Activated CD4-positive, alpha-beta T cell treated with anti-CD3 and anti-CD28 coated beads, Interleukin-10, Interleukin-2, amounts not matched to agents 100 ng/mL and 50 ng/mL, durations not matched to agents 16 hours and 8 hours (primary cell): ENCODE data around the gene CA12.

Source experiments
- DNase-seq: peaks from one replicate; pipeline ENCODE4 v3.0.0-alpha.2; 2020

Gene CA12

DNA sequence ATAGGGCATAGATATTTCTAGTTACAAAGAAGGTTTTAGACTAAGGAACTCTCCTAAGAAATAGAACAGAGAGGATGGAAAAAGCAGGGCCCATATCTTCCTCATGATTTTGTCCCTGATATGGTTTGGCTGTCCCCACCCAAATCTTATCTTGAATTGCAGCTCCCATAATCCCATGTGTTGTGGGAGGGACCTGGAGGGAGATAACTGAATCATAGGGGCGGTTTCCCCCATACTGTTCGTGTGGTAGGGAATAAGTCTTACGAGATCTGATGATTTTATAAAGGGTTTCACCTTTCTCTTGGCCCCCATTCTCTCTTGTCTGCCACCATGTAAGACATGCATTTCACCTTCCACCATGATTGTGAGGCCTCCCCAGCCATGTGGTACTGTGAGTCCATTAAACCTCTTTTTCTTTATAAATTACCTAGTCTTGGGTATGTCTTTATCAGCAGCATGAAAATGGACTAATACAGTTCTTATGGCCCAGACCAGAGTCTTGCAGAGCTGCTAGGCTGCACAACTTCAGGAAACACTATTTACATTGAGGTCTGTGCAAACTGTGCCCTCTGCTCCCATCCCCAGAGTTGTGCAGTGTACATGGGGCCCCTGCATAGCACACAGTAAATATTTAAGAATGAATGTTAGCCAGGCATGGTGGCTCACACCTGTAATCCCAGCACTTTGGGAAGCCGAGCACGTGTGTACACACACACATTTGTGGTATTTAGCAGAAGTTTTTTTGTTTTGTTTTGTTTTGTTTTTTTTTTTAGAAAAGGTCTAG is 20.3 kb upstream of the CA12 start:
- DNase-seq: no peak

DNA sequence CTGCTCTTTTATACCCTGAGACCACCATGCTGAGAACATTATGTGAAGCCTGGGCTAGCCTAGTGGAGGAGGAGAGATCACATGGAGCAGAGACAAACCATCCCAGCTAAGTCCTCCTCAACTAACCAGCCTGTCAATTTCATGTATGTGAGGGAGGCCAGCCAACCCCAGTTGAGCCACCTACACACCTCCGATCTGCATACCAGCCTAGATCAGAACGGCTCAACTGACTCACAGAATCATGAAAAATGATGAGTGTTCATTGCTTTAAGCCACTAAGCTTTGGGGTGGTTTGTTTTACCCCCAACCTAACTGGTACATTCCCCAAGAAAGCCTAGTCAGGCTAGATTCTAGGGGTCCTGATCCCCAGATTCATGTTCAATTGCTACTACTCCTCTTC is 19.4 kb upstream of the CA12 start:
- no peak for DNase-seq

DNA sequence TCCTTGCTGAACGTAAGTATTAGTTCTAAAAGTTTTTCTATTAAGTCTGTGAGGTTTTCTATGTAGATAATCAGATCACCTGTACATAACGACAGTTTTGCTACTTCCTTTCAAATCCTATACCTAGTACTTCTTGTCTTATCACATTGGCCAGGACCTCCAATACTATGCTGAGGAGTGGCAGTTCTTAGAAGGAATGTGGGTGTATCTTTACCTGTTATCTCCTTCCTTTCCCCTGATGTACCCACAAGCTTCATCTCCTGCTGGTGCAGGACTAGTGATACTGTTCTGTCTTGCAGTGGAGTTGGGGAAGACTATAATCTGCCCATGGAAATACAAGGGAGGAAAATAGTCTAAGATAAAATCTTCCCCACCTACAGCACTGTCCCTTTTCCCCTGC is 16.8 kb upstream of the CA12 start:
- DNase-seq: no peak

DNA sequence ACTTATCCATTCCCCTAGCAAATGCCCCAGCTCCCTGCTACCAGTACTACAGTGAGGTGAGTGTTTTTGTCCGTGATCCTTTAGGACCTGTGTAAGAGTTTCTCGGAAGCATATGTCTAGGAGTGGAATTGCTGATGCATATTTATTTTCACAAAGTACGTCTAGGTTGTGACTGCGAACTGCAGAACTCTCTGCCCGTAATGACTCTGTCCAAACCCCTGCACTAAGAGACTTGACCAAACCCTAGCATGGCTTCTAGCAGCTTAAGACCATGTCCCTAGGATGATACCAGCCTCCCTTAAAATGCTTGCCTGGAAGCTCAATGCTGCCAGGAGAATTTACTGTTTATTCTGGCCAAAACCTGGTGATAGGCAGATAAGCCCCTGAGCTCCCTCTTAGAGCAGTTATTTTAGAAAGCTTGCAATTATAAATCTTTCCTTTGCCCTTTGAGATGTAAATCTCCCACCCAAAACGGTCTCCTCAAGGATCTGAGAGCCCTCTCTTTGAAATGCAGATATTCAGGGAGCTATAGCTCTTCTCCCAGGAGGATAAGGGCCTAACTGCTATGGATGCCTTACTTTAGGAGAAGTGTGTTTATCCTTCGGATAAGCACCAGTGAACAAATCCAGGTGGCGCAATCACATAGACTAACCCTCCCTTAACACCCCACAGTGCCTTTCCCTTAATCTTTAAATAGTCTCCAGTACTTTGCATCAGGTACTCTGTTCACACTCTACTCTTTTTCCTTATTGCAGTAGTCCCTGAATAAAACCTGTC is 14.7 kb upstream of the CA12 start:
- no peak for DNase-seq

DNA sequence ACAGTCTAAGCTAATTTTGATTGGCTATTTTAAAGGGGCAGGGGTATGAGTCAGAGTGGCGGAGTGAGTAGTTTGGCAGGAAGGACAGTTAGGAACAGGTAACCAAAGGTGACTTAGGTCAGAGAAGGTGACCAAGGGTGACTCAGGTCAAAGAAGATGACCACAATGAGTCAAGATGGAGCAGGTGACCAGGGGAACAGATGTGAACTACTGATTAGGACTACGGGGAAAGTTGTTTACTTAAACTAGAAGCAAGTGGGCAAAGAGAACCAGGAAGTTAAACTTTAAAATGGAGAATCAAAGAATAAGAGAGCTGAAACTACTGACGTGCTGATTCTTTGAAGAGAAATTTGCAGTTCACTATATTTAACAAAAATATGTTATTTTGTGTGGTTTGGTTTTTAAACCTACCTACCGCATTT is 14.1 kb upstream of the CA12 start:
- no peak for DNase-seq

DNA sequence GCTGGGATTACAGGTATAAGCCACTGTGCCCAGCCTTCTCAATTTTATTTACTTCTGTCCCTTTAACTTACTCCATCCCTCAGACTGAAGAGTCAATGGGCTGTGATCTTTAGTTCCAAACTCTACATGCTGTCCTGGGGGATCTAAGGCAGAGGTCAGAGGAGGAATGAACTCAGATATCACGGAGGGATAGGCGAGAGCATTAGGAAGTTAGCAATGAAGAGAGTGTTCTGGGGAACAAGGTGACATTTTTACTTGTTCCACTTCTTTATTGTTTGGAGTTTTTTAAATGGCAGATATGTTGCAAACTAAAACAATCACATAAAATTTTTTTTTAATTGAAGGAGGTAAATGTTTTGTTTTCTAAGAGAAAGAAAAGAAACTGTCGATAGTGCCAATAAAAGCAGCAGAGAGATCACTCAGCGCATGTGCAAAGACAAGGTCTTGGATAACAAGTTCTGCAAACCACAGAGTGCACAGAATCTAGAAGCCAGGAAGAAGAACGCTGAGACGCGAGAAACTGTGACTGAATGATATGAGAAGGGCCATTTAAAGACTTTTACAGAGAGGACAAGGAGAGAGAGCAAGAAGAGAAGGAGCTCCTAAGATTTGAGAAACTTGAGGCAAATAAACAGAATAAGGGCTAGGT is 10.8 kb upstream of the CA12 start:
- DNase-seq: no peak

DNA sequence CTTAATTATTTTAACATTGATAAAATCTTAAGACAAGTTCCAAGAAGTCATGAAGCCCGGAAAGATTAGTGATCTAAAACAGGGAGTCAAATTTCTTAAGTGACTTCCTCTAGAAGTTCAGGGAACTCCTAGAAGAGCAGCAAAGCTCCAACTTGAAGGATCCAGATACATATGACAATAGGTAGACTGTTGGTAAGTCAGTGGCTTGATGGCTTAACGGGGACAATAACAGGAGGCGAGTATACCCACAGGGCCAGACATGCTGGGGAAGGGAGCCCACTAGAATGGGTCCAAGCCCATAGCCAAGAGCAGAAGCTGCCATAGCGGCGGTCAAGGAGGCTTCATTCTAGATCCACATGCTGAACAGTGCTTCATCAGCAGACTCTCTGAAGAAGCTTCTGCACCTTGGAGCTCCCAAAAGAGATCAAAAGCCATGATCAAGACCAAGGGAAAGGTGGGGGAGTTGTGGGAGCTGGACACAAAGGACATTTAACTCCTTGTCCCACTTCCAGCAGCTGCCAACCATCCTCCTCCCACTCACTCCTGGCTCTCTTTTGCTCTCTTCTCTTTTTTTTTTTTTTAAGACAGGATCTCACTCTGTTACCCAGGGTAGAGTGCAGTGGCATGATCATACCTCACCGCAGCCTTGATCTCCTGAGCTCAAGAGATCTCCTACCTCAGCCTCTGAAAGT is 10.2 kb upstream of the CA12 start:
- no peak for DNase-seq

DNA sequence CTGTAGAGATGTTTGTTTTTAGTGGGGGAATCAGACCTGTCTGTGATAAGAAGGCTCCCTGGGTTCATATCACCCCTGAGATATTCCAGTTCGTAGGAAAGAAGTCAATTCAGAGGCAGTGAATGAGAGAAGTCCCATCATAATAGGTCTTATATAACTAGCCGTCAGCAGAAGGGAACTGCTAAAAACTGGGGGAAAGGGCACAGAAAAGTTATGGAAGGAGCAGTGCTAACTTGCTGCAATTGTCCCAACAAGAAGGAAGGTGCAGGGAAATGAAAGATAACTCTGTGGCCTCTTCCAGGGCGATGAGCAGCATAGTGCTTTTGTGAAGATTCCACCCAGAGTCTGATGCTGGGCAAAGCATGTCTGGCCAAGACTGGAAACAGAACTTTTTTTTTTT is 9.0 kb upstream of the CA12 start:
- no peak for DNase-seq

DNA sequence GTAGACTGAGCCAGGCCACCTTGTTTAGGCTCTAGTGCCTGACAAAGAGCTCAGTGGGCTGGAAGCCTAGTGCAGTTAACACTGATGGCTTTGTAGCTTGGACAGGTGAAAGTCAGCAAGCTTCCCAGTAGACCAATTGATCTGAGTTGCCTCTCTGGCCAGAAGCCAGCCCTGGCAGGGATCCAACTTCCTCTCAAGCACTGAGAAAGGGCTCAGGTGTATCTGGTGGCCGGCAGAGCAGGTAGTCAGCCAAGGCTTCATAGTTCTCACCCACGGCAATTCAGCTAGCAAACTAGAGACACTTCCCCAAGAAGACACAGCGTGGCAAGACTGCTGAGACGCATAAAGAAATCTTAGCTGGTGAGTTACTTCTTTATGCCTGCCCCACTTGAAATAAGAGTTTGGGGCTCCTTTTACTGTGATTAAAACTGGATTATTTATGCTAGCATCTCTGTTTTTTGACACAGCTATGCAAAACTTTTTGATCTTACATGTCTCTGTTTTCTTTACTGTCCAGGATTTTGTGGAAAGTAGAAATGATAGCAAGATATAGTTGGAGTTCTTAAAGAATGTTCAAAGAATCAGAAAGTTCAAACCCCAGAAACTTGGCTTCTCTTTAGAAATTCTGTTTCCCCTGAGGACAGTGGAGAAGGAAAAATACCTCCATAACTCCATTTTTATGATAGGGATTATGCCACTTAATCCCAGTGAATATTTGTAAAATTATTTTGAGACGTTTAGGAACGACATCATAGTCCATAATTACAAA is 8.4 kb upstream of the CA12 start:
- DNase-seq: no peak

DNA sequence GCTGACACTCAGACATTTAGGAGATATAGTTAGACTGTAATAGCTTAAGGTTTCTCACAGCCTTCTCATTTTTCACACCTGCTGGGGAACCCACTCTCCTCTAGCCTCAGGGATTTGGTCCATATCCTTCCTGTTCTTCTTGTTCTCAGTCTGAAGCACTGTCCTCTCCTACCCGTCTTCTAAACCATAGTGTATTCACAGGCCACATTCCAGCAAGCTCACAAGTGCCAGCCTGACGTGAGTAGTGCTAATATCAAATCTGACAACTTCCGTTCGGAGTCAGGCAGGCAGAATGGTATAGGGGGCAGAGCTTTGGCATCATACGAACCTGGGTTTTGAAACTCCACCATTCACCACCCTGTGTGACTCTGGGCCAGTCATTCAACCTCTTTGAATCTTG is 6.9 kb upstream of the CA12 start:
- no peak for DNase-seq

DNA sequence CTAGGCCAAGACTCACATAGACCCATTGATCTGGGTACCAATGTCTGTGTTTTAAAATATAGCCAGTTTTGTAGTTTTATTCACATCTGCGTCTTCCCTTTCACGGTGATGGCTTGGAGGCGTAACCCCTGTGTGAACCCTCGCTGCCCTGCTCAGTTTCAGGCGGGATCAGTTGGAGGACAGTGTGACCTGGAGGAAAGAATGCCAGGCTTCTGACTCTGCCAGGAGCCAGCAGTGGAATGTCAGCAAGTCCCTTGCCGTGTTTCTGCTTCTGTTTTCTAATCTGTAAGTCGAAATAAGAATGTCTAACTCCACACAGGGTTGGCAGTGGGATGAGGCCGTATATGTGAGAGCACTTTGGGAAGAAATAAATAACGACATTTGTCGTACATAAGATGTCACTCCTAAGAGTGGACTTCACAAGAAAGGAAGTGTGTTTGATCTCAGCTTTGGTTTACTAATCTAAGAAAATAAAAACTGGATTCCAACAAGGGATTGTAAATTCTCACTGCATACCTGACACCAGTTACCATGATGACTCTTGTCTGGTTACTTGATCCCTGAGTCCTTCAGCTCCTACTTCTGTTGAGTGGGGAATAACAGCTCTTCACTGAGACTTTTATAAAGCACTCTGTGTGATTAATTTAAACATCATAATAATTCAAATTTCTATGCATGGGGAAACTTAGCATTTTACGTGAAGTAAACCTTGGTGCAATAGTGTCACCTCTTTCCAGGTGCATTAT is 6.3 kb upstream of the CA12 start:
- DNase-seq: no peak

DNA sequence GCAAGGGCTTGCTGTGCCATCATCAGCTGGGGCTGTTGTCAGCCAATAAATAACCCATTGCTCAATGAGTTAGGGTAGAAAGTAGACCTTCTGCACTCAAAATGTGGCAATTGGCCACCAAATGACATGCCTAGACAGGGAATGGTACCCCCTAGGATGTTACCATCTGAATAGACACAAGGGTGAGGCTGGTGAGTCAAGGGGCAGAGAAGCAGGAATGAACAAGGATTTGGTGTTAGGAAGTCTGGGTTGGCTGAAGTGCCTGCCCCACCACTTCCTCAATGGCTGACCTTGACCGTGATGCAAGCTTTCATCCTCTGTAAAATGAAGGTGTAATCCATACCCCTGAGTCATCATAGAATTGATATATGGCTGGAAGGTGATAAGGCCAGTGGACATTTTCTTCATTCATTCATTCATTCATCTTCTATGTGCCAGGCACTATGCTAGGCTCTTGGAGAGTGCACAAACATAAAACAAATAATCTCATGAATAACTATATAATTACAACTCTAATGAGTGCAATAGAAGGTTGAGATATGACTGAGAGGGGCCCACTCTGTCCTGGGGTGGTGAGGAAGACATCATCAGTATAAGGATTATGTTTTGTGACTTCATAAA is 4.4 kb upstream of the CA12 start:
- no peak for DNase-seq

DNA sequence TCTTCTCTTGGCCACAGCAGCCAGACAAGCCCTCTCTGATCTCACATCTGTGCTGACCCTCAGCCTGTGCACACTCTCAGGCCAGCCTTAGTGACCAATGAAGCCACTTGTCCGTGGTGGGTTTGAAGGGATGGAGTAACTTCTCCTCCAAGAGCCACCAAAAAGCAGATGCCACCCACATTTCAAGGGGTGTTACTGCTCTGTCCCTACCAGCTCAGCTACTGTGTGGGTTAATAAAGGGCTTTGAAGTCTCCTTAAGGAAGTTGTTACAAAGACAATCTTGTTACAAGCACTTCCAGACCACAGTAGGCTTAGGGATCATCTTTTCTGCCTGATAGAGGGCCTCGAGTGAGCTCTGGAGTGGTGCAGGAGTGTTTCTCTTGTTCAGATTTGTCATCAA is 3.3 kb upstream of the CA12 start:
- DNase-seq: no peak

DNA sequence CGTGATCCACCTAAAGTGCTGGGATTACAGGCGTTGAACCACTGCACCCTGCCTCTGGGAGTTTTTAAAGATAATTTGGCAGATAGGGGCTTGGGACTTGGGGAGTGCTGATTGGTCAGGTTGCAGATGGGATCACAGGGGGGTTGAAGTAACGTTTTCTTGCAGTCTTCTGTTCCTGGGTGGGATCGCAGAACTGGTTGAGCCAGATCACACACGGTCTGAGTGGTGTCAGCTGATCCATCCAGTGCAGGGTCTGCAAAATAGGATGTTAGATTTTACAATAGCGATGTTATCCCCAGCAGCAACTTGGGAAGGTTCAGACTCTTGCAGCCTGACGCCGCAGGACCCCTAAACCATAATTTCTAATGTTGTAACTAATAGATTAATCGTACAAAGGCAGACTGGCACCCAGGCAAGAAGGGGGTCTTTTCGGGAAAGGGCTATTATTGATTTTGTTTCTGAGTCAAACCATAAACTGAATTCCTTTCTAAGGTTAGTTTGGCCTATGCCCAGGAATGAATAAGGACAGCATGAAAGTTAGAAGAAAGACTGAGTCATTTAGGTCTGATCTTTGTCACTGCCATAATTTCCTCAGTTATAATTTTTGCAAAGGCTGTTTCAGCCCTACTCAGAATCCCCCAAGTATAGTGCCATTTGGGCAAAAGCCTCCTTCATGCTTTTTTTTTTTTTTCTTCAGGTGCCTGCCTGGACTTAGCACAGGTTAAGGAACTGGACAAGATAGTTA is 1.5 kb upstream of the CA12 start:
- no peak for DNase-seq

DNA sequence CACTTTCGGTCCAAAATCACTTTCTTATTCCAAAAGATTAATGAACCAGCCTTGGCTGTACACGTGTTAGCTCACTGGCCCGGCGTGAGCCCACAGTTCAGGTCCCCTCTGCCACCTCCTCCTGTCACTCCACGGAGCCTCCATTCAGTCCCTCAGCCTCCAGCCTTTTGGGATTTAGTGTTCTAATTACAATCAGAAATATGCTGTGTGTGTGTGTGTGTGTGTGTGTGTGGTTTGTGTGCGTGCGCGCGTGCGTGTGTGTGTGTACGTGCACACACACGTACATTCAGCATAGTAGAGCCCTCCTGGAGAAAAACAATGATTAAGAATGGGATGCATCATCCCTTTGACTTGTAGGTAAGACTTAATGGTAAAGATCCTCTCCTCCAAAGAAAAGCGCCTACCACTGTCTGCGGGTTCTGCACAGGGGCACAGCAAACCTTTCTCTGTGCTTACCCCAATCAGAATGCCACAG is 801 bp downstream of the CA12 start:
- DNase-seq: no peak

DNA sequence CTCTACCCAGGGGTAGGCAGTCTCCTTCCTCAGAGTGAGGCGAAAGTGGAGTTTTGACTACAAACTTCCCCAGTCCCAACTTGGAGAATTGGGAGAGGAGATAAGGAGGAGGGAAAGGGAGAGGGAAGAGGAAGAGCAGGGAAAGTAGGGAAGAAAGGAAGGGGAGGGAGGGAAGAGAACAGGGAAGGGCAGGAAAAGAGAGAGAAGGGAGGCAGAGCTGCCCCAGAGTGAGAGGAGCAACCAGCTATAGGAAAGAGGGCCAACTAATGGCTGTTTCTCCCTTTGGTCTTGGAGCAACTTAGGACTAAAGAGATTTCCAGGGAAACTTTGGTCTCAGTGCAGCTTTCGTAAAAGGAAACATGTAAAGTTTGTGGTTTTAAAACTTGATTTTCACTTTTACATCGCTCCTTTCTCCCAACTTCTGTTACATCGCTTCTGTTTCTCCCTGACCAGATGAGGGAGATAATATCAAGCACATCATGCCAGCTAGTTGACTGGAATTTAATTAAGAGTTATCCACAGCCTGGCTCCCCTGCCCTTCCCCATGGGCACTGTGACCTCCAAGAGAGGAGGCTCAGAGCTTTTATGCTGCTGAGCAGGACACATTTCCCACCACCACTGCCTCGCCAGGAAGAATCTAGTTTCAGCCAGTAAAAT is 1.4 kb downstream of the CA12 start:
- no peak for DNase-seq

DNA sequence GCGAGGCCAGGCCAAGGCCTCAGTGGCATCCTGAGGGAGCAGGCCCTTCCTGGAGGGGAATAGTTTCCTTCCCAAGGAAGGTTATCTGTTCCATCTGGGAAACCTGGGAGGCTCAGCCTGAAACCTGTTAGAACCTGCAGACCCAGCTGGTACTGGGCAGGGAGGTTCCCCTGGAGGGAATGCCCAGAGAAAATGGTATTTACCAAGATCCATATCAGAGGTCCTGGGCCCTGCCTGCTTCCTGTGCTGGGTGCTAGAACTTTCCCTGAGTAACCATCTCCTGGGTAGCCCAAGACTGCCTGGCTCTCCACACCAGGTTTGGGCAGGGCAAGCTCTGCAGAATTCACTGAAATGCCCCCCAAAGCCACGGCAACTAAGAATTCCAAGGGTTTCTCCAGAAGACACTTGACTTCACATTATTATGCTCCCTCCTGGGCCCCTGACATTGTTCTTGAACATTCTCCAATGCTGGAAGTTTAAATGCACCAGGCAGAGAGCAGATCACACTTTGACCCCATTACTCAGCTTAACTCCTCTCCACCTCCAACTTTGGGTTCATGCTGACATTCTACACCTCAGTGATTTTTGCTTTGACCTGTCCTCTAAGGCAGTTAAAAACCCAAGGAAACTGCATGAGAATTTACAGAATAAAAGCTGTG is 2.0 kb downstream of the CA12 start:
- DNase-seq: no peak

DNA sequence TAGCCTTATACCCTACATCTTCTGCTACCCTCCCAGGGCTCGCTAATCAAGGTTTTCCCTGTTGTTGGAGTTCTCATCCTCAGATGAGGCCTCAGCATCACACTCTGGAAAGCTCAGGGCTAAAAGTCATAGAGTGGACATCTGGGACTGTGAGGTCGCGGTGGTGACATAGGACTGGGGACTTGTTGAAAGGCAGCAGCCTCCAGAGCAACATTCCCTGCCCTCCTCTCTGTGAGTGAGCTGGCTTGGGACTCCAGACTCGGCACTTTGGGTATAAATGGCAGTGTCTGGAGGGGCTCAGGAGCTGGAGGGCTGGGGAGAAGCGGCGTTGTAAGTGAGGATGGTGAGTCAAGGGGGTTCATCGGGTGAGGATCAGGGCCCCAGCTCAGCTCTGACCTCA is 2.7 kb downstream of the CA12 start:
- DNase-seq: no peak
